ENCODE results near the gene GEMIN8.

Gene GEMIN8

GRCh38 chrX:14006540-14006939 is 23.2 kb downstream of the GEMIN8 start:
- no peak overlapping the region for H3K4me3 ChIP-seq (ENCODE audit: low read depth, low read length)
- no peak for DNase-seq (ENCODE audit: low read depth)
- TF ChIP-seq, protein P1, sequence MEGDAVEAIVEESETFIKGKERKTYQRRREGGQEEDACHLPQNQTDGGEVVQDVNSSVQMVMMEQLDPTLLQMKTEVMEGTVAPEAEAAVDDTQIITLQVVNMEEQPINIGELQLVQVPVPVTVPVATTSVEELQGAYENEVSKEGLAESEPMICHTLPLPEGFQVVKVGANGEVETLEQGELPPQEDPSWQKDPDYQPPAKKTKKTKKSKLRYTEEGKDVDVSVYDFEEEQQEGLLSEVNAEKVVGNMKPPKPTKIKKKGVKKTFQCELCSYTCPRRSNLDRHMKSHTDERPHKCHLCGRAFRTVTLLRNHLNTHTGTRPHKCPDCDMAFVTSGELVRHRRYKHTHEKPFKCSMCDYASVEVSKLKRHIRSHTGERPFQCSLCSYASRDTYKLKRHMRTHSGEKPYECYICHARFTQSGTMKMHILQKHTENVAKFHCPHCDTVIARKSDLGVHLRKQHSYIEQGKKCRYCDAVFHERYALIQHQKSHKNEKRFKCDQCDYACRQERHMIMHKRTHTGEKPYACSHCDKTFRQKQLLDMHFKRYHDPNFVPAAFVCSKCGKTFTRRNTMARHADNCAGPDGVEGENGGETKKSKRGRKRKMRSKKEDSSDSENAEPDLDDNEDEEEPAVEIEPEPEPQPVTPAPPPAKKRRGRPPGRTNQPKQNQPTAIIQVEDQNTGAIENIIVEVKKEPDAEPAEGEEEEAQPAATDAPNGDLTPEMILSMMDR (IDR thresholded peaks at IDR 0.05; ENCODE audit: control insufficient read depth, extremely low read depth, insufficient read depth), result no peak

- DNase-seq (ENCODE audit: low read depth), result no peak
- H3K4me3 ChIP-seq (ENCODE audit: low read depth, low read length), result no peak overlapping the region
- TF ChIP-seq, protein P1 (IDR thresholded peaks at IDR 0.05; ENCODE audit: control insufficient read depth, extremely low read depth, insufficient read depth), result no peak
Measured at GRCh38 chrX:14003876-14004425, 25.7 kb downstream of the GEMIN8 start.

GRCh38 chrX:14003028-14003427 is 26.7 kb downstream of the GEMIN8 start:
- TF ChIP-seq, protein P1 (IDR thresholded peaks at IDR 0.05; ENCODE audit: control insufficient read depth, extremely low read depth, insufficient read depth), result no peak
- no peak for DNase-seq (ENCODE audit: low read depth)
- H3K4me3 ChIP-seq (ENCODE audit: low read depth, low read length), result no peak overlapping the region

- DNase-seq (ENCODE audit: low read depth), result no peak
- no peak overlapping the region for H3K4me3 ChIP-seq (ENCODE audit: low read depth, low read length)
- TF ChIP-seq, protein P1 (IDR thresholded peaks at IDR 0.05; ENCODE audit: control insufficient read depth, extremely low read depth, insufficient read depth), result no peak
Measured at GRCh38 chrX:13996650-13997049, 33.0 kb downstream of the GEMIN8 start.

DNA sequence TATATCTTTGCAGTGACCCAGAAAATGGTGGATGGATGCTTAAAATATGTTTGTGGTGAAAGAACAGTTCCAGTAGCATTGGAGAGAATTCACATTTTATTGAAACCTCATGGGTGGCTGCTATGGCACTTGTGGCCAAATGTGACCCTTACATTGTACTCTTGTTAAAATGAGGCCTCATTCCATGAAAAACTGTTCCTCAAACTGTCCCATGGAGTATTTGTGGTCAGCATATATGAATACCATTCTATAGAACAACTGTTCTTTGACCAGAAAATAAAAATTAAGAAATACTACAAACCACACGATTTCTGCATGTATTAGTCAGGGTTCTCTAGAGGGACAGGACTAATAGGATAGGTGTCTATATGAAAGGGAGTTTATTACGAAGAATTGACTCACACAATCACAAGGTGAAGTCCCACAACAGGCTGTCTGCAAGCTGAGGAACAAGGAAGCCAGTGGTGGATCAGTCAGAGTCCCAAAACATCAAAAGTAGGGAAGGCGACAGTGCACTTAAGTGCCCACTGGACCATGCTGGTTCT is 35.1 kb downstream of the GEMIN8 start:
- TF ChIP-seq, protein P1 (IDR thresholded peaks at IDR 0.05; ENCODE audit: control insufficient read depth, extremely low read depth, insufficient read depth), result no peak
- DNase-seq (ENCODE audit: low read depth), result no peak

GRCh38 chrX:13994104-13994503 is 35.6 kb downstream of the GEMIN8 start:
- no peak for DNase-seq (ENCODE audit: low read depth)
- H3K4me3 ChIP-seq (ENCODE audit: low read depth, low read length), result no peak overlapping the region
- TF ChIP-seq, protein P1 (IDR thresholded peaks at IDR 0.05; ENCODE audit: control insufficient read depth, extremely low read depth, insufficient read depth), result no peak

More for the DNA sequence above, 35.1 kb downstream of the GEMIN8 start:
- H3K4me3 ChIP-seq (ENCODE audit: low read depth, low read length), result no peak overlapping the region
